HG03045 (cell line): ENCODE measurements around the gene SEZ6L2.
"Not testable (repeated sequence)": the region's sequence is repeated elsewhere in the genome, so short reads cannot be mapped to it uniquely, and the experiment has no call there.

Experiments
- ATAC-seq: cut with Tn5 transposase; IDR thresholded peaks from one replicate; pipeline ENCODE4 v1.9.1; 2021; ENCODE audit warnings: mild to moderate bottlenecking, moderate library complexity; ENCODE audit not compliant: unreplicated experiment

SEZ6L2 gene

DNA sequence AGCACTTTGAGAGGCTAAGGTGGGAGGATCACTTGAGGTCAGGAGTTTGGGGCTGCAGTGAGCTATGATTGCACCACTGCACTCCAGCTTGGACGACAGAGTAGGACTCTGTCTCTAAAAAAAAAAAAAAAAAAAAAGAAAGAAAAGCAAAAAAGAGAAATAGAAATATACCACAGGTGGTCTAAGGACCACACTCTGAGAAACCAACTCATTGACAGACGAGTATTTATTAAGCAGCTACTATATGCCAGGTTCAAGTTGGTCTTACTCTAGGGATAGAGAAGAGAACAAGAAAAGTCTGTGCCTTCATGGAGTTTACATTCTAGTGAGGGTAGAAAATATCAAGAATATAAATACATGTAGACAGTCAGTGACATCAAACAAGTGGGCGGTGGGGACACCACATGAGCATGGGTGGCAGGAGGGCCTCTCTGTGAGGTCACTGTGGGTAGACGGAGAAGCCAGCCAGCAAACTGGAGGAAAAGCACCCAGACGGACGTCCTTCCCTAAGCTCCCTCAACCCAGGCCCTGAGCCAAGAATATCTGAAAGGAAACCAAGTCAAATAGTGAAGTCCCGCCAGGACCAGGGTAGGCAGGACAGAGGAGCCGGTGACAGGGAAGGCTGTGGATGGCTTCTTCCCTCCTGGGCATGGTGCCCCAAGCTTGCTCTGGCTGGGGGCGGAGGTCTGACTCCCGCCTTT is 41.1 kb downstream of the SEZ6L2 start:
- ATAC-seq = no peak

DNA sequence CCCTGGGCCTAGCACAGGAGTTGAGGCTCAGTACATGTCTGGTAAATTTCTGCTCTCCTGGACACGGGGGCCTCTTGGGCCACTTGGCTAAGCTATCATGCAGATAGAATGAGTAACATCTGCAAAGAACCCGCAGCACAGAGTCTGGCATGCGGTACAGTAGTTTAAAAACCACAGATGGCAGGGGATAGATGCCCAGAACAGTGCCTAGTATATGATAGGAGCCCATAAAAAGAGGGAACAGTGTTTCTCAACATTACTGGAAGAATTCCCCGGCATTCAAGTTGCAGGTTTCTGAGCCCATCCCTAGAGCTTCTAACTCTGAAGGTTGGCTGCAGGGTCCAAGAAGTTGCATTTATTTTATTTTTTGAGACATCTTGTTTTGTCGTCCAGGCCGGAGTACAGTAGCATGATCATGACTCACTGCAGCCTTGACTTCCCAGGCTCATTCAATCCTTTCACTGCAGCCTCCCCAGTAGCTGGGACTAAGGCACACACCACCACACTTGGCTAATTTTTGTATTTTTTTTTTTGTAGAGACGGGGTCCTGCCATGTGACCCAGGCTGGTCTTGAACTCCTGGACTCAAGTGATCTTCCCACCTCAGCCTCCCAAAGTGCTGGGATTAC is 42.1 kb downstream of the SEZ6L2 start:
- no peak for ATAC-seq

DNA sequence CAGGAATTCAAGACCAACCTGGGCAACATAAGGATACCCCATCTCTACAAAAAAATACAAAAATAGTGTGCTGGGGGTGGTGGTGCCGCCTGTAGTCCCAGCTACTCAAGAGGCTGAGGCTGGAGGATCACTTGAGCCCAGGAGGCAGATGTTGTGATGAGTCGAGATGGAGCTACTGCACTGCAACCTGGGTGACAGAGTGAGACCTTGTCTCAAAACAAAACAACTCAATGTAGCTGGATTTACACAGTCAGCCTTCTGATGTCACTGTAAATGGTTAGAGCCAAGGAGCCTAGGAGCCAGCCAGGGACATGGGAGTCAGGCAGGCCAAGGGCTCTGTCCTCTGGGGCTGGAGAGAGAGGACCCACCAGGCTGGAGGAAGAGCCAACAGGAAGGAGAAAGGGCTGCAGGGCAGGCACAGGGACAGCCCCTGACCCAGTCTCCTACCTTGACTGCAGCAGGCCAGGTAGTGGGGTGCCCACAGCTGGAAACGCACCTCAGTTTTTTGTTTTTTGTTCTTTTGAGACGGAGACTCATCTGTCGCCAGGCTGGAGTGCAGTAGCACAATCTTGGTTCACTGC is 44.7 kb downstream of the SEZ6L2 start:
- no peak for ATAC-seq

DNA sequence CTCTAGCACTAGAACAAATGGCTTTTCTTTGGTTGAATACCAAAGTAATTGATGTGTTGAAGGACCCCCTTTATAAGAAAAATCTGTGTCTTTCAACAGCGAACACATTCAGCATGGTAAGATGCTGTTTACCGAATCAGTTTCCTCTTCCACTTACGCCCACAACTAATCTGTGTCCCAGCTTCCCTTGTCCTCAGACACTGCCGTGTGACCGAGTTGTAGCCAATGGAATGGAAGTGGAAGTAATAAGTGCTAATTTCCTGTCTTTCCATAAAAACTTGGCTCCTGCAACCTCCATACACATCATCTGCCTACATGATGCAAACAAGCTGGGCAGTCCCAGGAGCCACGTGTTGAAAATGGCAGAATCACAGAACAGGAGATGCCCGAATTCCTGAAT is 46.7 kb downstream of the SEZ6L2 start:
- no peak for ATAC-seq

DNA sequence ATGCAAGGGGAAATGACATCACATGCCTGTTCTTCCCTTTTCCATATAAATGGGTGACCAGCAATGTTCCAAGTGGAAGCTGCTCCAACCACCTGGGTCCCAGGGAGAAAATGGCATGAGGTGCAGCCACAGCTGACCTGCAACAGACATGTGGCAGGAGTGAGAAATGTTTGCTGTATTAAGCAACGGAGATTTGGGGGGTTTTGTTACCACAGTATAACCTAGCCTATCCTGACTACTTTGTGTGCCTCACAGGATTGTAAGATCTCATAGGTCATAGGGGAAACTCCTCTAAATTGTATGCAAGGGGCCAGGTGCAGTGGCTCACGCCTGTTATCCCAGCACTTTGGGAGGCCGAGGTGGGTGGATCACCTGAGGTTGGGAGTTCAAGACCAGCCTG is 48.4 kb downstream of the SEZ6L2 start:
- ATAC-seq = no peak

DNA sequence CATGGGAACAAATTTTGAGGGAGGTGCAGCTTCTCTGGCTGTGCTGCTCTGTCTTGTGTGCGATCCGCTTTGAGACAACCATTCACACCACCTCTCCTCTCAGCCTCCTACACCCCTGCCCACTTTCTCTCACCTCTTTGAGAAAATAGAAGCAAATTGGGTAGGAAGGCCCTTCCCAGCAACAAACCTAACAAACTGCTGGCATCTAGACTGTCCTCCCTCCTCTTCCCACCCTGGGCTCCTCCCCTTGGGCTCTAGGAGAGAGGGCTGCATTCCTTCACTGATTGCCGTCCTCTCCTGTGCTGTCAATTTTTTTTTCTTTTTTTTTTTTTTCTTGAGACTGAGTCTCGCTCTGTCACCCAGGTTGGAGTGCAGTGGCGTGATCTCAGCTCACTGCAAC is 49.8 kb downstream of the SEZ6L2 start:
- no peak for ATAC-seq

DNA sequence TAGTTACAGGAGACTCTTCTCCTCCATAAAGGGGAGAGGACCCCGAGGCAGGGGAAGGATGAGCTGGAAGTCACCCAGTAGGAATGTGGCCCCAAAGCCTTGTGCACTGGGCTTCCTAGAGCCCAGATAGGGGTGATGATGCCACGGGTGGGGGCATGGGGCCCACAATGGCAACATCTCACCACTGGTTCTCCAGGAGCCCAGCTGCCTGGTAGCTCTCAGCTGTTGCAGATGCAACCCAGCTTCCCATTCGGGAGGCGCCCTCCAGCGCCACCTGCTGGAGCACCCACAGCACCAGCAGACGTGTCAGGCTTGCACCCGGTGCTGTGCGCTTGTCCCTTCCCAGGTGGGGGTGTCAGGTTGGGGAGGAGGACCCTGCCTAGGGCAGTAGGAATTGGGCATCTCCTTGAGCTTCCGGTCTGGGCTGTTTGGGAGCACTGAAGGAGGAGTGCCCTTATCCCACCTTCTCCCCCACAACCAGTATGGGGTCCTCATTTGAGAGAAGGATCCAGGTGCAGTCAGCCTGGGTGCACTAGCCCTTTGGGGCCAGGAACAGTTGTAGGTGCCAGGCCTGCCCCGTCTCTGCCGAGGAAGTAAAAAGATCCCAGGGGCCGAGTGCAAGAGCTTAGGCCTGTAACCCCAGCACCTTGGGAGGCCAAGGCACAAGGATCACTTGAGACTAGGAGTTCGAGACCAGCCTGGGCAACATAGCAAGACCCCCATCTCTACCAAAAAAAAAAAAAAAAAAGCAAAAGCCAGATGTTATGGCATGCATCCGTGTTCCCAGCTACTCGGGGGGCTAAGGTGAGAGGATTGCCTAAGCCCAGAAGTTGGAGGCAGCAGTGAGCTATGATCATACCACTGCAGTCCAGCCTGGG is 50.7 kb downstream of the SEZ6L2 start:
- ATAC-seq = no peak

DNA sequence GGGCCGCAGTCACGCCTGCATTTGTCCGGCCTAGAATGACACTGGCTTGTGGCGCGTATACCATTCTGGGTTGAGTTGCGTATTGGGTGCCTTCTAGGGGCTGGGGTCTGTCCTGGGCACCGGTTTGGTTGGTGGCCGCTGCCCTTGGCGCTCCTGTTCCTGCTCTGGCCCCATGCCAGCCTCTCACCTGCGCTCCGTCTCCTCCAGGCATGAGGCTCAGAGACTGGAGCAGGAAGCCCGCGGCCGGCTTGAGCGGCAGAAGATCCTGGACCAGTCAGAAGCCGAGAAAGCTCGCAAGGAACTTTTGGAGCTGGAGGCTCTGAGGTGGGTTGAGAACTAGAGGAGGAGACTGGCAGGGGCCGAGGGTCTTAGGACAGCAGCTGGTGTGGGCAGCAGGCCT is 53.7 kb downstream of the SEZ6L2 start:
- ATAC-seq = no peak

DNA sequence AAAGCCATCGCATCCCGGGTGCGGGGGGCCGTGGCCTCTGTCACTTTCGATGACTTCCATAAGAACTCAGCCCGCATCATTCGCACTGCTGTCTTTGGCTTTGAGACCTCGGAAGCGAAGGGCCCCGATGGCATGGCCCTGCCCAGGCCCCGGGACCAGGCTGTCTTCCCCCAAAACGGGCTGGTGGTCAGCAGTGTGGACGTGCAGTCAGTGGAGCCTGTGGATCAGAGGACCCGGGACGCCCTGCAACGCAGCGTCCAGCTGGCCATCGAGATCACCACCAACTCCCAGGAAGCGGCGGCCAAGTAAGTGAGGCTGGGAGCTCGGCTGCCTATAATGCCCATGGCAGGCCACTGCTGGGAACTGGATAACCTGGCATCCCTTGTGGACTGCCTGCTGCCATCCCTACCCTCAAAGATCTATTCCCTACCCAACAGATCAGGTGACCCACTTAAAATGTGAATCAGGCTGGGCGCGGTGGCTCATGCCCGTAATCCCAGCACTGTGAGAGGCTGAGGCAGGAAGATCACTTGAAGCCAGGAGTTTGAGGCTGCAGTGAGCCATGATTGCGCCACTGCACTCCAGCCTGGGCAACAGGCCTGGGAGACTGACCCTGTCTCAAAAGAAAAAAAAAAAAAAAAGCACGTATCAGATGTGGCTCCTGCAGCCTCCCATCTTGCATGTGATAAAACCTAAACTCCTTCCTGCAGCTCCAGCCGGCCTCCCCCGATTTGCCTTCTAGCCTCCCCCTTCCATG is 54.6 kb downstream of the SEZ6L2 start:
- ATAC-seq = no peak

DNA sequence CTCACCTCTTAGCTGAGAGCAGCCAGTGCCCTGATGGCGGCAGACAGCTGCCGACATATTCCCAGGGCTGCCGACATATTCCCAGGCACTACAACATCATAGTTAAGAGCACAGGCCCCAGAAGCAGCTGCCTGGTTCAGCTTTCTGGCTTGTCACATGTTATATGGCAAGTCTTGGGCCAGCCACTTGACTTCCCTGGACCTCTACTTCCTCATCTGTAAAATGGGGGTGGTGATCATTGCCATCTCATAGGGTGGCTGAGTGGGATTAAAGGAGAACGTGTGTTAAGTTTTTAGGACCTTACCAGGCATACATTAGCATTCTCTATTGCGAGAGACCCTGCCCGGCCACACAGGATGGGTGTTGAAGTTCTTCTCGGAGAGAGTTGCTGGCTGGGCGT is 55.4 kb downstream of the SEZ6L2 start:
- no peak for ATAC-seq

DNA sequence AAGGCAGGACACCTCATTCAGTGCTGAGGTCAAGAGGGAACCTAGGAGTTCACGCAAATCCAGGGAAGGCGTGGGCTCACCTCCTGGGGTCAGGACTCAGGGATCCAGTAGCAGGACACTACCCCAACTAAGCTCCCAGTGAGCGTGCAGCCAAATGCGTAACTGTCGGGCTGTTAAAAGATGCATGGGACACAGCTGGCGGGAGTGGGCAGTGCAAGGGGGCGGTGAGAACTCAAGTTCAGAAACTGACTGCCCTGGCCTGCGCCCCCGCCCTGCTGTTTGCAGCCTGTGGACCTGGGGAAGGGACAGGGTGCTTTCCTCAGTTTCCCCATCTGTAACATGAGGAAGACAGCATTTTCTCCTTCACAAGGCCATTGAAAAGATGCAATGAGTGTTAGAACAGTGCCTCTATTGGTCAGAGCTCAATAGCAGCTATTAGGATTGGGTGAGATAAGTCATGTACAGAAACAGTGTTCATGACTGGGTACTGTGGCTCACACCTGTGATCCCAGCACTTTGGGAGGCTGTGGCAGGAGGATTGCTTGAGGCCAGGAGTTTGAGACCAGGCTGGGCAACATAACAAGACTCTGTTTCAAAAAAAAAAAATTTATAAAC is 56.5 kb downstream of the SEZ6L2 start:
- ATAC-seq = no peak

DNA sequence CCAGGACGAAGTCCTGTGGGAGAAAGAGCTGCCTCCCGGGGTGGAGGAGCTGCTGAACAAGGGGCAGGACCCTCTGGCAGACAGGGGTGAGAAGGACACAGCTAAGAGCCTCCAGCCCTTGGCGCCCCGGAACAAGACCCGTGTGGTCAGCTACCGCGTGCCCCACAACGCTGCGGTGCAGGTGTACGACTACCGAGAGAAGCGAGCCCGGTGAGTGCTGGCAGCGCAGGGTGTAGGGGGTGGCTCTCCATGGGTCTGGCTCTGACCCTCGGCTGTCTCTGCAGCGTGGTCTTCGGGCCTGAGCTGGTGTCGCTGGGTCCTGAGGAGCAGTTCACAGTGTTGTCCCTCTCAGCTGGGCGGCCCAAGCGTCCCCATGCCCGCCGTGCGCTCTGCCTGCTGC is 57.7 kb downstream of the SEZ6L2 start:
- no peak for ATAC-seq

DNA sequence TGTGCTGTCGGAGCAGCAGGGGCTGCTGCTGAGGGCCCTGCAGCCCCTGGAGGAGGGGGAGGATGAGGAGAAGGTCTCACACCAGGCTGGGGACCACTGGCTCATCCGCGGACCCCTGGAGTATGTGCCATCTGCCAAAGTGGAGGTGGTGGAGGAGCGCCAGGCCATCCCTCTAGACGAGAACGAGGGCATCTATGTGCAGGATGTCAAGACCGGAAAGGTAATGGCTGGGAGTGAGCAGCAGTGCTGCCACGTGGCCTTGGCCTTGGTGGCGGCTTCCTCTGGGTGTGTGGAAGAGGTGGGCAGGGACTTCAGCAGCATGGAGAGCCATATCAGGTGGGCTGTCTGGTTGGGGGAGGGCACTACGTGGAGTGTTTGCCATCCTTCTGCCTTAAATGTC is 59.1 kb downstream of the SEZ6L2 start:
- ATAC-seq = no peak

DNA sequence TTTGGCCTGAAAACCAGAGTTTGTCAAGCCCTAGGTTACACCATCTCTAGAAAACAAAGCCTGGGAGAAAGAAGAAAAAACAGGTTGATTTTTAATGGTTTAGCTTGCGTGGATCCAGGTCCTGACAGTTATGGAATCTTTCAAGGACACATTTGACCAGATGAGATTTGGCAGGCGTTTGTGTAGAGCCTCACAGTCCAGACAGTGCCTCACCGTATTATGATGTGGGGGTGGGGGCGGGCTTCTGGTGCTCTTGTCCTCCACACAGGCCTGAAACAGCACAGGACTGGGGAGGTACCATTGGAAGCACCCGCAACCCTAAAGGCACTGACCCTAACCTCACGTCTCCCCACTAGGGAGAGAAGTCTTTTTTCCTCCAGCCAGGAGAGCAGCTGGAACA is 59.5 kb downstream of the SEZ6L2 start:
- no peak for ATAC-seq

DNA sequence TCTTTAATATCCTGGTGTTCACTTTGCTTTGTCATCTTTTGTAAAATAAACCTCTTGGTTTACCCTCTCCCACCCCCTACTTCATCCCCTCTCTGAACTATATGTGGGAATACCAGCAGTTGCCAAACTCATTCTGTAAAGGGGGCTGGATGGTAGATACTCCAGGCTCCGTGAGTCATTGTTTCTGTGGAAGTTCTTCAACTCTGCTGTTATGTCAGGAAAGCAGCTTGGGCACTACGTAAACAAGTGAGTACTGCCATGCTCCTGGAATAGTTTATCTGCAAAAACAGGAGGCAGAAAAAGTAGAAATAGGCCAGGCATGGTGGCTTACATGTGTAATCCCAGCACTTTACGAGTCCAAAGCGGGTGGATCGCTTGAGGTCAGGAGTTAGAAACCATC is 61.5 kb downstream of the SEZ6L2 start:
- no peak for ATAC-seq

DNA sequence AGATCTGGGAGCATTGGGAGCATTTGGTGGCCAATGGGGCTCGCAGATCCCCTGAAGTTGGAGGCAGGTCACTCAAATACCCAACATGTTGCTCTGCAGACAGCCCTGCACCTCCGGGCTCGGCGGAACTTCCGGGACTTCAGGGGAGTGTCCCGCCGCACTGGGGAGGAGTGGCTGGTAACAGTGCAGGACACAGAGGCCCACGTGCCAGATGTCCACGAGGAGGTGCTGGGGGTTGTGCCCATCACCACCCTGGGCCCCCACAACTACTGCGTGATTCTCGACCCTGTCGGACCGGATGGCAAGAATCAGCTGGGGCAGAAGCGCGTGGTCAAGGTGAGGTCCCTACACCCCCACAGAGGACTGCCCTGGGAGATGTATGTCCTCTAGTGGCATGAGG is 62.7 kb downstream of the SEZ6L2 start:
- ATAC-seq = no peak

DNA sequence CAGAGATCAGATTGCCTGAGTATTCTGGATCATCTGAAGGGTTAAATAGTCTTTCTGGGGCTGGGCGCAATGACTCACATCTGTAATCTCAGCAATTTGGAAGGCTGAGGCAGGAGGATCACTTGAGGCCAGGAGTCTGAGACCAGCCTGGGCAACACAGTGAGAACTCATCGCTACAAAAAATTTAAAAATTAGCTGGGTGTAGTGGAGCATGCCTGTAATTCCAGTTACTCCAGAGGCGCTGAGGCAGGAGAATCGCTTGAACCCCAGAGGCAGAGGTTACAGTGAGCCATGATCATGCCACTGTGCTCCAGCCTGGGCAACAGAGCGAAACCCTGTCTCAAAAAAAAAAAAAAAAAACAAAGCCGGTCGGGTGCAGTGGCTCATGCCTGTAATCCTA is 63.4 kb downstream of the SEZ6L2 start:
- ATAC-seq = no peak

DNA sequence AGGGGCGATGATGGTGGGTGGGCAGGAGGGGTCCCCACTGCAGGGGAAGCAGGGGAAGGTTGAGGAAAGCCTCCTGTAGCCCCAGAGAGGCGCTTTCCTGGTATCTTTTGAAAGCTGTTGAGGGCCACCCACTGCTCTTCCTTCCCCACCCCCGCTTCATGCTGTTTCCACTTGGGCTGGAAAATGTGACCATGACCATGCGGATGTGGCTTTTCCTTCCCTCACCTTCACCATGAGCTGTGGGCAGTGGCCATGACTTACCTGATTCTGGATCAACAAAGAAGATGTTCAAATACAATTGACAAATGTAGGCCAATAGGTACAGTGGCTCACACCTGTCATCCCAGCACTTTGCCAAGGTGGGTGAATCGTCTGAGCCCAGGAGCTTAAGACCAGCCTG is 65.3 kb downstream of the SEZ6L2 start:
- ATAC-seq = no peak

DNA sequence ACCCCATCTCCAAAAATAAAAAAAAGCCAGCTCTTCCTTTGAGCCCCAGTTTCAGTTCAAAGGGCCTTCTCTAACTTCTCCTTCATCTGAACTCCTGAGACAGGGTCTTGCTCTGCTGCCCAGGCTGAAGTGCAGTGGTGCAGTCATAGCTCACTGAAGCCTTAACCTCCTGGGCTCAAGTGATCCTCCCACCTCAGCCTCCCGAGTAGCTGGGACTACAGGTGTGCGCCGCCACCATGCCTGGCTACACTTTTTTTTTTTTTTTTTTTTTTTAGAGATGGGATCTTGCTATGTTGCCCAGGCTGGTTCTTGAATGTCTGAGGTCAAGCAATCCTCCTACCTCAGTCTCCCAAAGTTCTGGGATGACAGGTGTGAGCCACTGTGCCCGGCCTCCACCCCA is 66.1 kb downstream of the SEZ6L2 start:
- ATAC-seq = not testable (repeated sequence)

DNA sequence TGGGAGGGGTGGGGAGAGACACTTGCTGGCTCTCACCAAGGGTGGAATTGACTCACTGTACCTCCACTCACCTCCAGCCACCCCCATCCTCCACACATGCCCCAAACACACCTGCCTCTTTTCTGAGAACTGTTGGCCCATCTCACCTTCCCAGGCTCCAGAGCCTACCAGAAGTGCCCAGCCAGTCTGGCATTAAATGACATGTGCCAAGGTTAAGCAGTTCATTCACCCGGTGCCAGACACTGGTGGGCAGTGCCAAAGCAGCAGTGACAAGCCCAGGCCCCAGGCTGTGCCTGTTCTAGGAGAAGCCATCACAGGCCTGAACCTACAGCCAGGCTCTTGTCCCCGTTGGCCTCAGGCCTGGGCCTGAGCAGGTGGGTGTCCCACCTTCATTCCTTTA is 67.9 kb downstream of the SEZ6L2 start:
- ATAC-seq = no peak

DNA sequence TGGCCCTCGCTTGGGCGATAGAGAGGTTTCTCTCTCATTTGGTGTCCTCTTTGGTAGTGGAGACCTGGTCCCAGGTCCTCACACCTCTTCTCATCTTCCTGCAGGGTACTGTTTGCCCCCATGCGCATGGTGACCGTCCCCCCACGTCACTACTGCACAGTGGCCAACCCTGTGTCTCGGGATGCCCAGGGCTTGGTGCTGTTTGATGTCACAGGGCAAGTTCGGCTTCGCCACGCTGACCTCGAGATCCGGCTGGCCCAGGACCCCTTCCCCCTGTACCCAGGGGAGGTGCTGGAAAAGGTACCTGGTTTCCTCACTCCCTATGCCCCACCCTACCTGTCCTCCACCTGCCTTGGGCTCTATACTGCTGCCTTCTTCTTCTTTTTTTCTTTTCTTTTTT is 68.6 kb downstream of the SEZ6L2 start:
- no peak for ATAC-seq
